Frontal cortex (tissue), 4 donors: ENCODE data around the gene ACTR1A. TPM values are rescaled to one million over a fixed set of nuclear protein-coding genes. Genes with fewer than 3 reads are reported as not detected.

Experiments used
- DNase-seq, 2 donors: peaks; one replicate each; pipeline ENCODE4 v3.0.0; 2012; ENCODE audit warnings: low spot score in 2 of 2
- FAIRE-seq: peaks from 2 replicates; lab custom pipeline; 2012; peaks lifted over from hg19 to GRCh38; lab: Jason Lieb, UNC
- small RNA-seq: library from RNA; depleted of rRNA; stranded (forward); fragments of <200 nt; gene quantifications from one replicate; pipeline ENCODE3, GENCODE V24; 2014
- total RNA-seq: library from RNA; depleted of rRNA; stranded (reverse); fragments of >200 nt; gene quantifications from one replicate; pipeline ENCODE4 v1.2.3, GENCODE V29; 2014
- donor health status: control.
- donor health status: control.
- donor health status: control.

Gene ACTR1A
- total RNA-seq, 1 donor from 2014 or later: 238 TPM

GRCh38 chr10:102435133-102435497, 67.4 kb downstream of the ACTR1A start:
- no peak for DNase-seq
- no peak for FAIRE-seq

- DNase-seq (no peak), FAIRE-seq (no peak)
Measured at GRCh38 chr10:102434394-102435132, 67.9 kb downstream of the ACTR1A start.

- DNase-seq (no peak), FAIRE-seq (no peak)
Measured at GRCh38 chr10:102433619-102434046, 68.9 kb downstream of the ACTR1A start.

GRCh38 chr10:102432162-102432950, 70.2 kb downstream of the ACTR1A start, which contains the start of gene CUEDC2:
CUEDC2 (minus strand) TSS chr10:102432574; CDS start chr10:102425188, 7,386 bp downstream.
- FAIRE-seq: no peak

GRCh38 chr10:102431452-102432124, 70.9 kb downstream of the ACTR1A start:
- DNase-seq (no peak), FAIRE-seq (no peak)

More at GRCh38 chr10:102432162-102432950, 70.2 kb downstream of the ACTR1A start, which contains the start of gene CUEDC2:
- peak; percentile 86 to 93 for DNase-seq

- no peak for DNase-seq
- no peak for FAIRE-seq
Measured at GRCh38 chr10:102429468-102429867, 73.0 kb downstream of the ACTR1A start.

Small RNA genes within 50 kb of the gene (small RNA-seq; reads per million reads assigned to genes)
- gene MIR146B: 246 reads per million, percentile 98 among the genes with 10 or more reads in this experiment

Other genes starting within 250 kb of the ACTR1A start
- 0.41 TPM for gene NFKB2, start 107.0 kb downstream of the ACTR1A start, total RNA-seq
- gene PSD, start 83.9 kb downstream of the ACTR1A start, total RNA-seq: 98.2 TPM
- 13.5 TPM for gene FBXL15, start 81.9 kb downstream of the ACTR1A start, total RNA-seq
- 53.0 TPM for gene CUEDC2, start 70.1 kb downstream of the ACTR1A start, total RNA-seq
- 0.82 TPM for gene C10orf95, start 51.2 kb downstream of the ACTR1A start, total RNA-seq
- 2.9 TPM for gene SUFU, start 1.3 kb upstream of the ACTR1A start, total RNA-seq
- gene TRIM8, start 141.8 kb upstream of the ACTR1A start, total RNA-seq: 30.2 TPM
- gene ARL3, start 211.7 kb upstream of the ACTR1A start, total RNA-seq: 32.2 TPM
- 4.1 TPM for gene SFXN2, start 211.9 kb upstream of the ACTR1A start, total RNA-seq
- 15.5 TPM for gene WBP1L, start 241.2 kb upstream of the ACTR1A start, total RNA-seq